HG02943 (cell line): ENCODE results near the gene MYLK2.
"Not testable (repeated sequence)": the region's sequence is repeated elsewhere in the genome, so short reads cannot be mapped to it uniquely, and the experiment has no call there.

Experiments used
- ATAC-seq: cut with Tn5 transposase; IDR thresholded peaks from one replicate; pipeline ENCODE4 v1.9.1; 2021; ENCODE audit warnings: mild to moderate bottlenecking, low read depth, moderate library complexity; ENCODE audit not compliant: unreplicated experiment

The MYLK2 gene

GRCh38 chr20:31815408-31816188, 3.6 kb upstream of the MYLK2 start:
- no peak for ATAC-seq

GRCh38 chr20:31816221-31816620, 2.9 kb upstream of the MYLK2 start:
- no peak for ATAC-seq

GRCh38 chr20:31817461-31817860, 1.7 kb upstream of the MYLK2 start:
- no peak for ATAC-seq

- ATAC-seq = no peak
These were observed 714 bp upstream of the MYLK2 start for GRCh38 chr20:31818376-31818908.

- ATAC-seq = no peak
These were observed 1.1 kb downstream of the MYLK2 start for GRCh38 chr20:31820228-31820627.

GRCh38 chr20:31821427-31821826, 2.3 kb downstream of the MYLK2 start:
- ATAC-seq = no peak

- no peak for ATAC-seq
These were observed 3.5 kb downstream of the MYLK2 start for GRCh38 chr20:31822421-31823330.

- no peak for ATAC-seq
These were observed 4.4 kb downstream of the MYLK2 start for GRCh38 chr20:31823360-31824124.

- ATAC-seq = no peak
These were observed 4.9 kb downstream of the MYLK2 start for GRCh38 chr20:31824125-31824485.

- ATAC-seq = no peak
These were observed 5.6 kb downstream of the MYLK2 start for GRCh38 chr20:31824554-31825313.

- no peak for ATAC-seq
These were observed 6.9 kb downstream of the MYLK2 start for GRCh38 chr20:31826074-31826473.

GRCh38 chr20:31827059-31827458, 7.9 kb downstream of the MYLK2 start:
- ATAC-seq = no peak

- not testable (repeated sequence) for ATAC-seq
These were observed 8.9 kb downstream of the MYLK2 start for GRCh38 chr20:31828016-31828415.

GRCh38 chr20:31829731-31830130, 10.6 kb downstream of the MYLK2 start:
- no peak for ATAC-seq

- ATAC-seq = no peak
These were observed 11.3 kb downstream of the MYLK2 start for GRCh38 chr20:31830406-31830981.

- ATAC-seq = no peak
These were observed 12.1 kb downstream of the MYLK2 start for GRCh38 chr20:31831211-31831610.

GRCh38 chr20:31831771-31832306, 12.7 kb downstream of the MYLK2 start:
- no peak for ATAC-seq

GRCh38 chr20:31833130-31833930, 14.2 kb downstream of the MYLK2 start:
- ATAC-seq = no peak
